Measurements from ENCODE around the gene FBXW11.

The FBXW11 gene

GRCh38 chr5:172015346-172015745 lies 8.9 kb upstream of the FBXW11 start:
- DNase-seq = no peak

- DNase-seq = no peak
Measured at GRCh38 chr5:172010278-172010677, 3.8 kb upstream of the FBXW11 start.

GRCh38 chr5:172009536-172010270 lies 3.3 kb upstream of the FBXW11 start:
- DNase-seq = no peak

- no peak for DNase-seq
Measured at GRCh38 chr5:172008689-172009141, 2.3 kb upstream of the FBXW11 start.

- no peak for DNase-seq
Measured at GRCh38 chr5:172008111-172008455, 1.6 kb upstream of the FBXW11 start.

GRCh38 chr5:172007175-172008110 lies 1.0 kb upstream of the FBXW11 start:
- peak; percentile 59 for DNase-seq

- no peak for DNase-seq
Measured at GRCh38 chr5:172005708-172006320, 624 bp downstream of the FBXW11 start.

DNA sequence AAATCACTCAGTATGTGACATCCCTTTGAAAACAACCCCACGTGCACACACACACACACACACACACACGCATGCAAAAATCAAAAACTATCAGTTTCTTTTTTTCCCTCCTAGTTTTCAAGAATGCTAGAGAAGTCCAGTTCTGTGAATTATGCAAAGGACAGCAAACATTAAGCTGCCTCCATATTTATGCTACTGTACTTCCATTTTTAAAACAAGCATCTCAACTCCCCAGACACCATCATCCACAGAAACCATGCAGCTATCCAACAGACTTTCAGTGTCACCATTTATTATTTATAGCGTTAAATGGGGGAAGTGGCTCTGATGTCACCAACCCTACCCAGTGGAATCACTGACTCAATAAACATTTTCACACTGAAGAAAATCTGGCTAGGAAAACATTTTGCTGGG lies 1.6 kb downstream of the FBXW11 start:
- DNase-seq = no peak

GRCh38 chr5:172003746-172004145 lies 2.7 kb downstream of the FBXW11 start:
- DNase-seq = no peak

DNA sequence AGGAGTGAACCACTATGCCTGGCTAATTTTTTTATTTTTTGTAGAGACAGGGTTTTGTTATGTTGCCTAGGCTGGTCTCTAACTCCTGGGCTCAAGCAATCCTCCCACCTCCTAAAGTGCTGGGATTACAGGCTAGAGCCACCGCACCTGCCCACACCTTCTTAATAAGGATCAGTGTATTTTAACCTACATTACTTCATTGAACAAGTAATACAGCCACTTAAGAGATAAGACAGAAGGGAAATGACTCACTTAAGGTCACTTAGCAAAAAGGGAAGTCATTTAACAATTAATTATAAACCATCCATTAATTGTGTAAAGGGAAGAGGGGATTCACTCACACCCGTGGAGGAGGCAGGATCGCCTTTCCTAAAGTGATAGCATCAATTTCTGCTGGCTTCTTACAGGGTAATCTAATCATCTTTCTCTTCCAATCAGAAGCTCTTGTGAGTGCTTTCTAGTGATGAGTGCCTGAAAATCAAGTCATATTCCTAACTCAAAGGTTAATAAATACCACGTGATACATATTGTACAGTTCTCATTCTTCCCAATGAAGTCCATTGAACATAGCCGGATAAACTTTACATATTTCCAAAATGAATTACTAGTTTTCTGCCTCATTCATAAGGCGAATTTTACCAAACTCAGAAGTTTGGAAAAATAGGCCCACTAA lies 3.5 kb downstream of the FBXW11 start:
- DNase-seq = no peak

DNA sequence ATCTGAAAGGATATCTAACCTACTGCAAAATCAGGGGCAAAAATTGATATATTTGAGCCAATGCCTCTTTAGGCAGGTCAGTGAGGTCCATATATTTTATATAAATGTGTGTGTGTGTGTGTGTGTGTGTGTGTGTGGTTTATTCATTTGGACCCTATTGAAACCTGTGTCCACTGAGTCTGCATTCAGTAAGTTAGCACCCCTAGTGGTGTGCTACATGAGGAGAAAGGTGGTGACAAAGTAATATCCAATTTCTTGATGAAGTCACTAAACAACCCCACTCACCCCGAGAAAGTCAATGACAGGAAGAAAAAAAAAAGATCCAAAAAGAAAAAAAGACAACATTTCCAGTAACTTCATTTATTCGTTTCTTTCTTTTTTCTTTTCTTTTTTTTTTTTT lies 4.1 kb downstream of the FBXW11 start:
- no peak for DNase-seq

GRCh38 chr5:171999877-172000276 lies 6.6 kb downstream of the FBXW11 start:
- DNase-seq = no peak

- no peak for DNase-seq
Measured at GRCh38 chr5:171999100-171999499, 7.3 kb downstream of the FBXW11 start.

- no peak for DNase-seq
Measured at GRCh38 chr5:171997011-171997410, 9.4 kb downstream of the FBXW11 start.

DNA sequence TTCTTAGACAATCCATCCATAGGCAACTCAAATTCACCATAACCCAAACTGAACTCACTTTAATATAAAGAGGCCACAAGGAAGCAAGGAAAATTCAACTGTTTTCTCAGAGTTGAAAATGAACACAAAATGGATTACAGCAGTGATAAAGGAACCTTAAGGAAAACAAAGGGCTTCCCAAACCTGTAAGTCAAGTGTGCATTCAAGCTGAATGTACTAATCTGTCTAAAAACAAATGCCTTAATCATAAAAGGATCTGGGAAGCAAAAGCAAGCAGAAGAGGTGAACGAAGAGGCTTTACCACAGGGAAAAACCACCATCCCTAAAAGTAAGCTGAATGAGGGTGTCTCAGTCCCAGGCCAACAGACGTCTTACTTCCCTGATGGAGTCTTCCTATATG lies 13.6 kb downstream of the FBXW11 start:
- DNase-seq = no peak

GRCh38 chr5:171992305-171992704 lies 14.1 kb downstream of the FBXW11 start:
- no peak for DNase-seq

DNA sequence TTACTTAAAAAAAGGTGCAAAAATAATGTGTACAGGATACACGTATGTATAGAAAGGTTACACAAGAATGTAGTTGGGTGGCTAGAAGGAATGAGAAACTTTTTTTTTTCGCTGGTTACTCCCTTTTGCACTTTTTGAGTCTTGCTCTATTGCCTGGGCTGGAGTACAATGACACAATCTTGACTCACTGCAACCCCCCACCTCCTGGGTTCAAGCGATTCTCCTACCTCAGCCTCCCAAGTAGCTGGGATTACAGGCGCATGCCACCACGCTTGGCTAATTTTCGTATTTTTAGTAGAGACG lies 15.8 kb downstream of the FBXW11 start:
- DNase-seq = no peak

GRCh38 chr5:171989946-171990712 lies 16.3 kb downstream of the FBXW11 start:
- DNase-seq = no peak

DNA sequence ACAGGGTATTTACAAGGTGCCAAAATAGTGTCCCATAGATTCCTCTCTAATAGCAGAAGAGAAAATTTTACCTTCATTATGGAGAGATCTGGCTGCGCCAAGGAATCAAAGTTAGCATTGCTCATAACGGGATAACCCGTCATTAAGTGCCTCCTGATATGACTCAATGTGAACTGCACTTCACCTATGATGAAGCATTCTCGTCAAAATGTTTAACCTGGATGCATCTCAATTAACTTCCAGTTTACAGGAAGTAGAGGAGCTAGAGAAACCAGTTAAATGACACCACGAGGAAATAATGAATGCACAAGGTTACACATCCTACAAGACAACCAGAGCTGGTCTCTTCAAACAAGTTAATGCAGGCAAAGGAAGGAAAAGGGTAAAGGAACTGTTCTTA lies 17.2 kb downstream of the FBXW11 start:
- DNase-seq = no peak

- no peak for DNase-seq
Measured at GRCh38 chr5:171986772-171987171, 19.7 kb downstream of the FBXW11 start.

- no peak for DNase-seq
Measured at GRCh38 chr5:171984748-171985419, 21.6 kb downstream of the FBXW11 start.

GRCh38 chr5:171981847-171982246 lies 24.6 kb downstream of the FBXW11 start:
- DNase-seq = no peak
